Head of caudate nucleus (tissue), 42 donors: ENCODE data around the gene OMA1.
"Not testable (repeated sequence)": the region's sequence is repeated elsewhere in the genome, so short reads cannot be mapped to it uniquely, and the experiment has no call there.

Source experiments
- DNase-seq, 42 donors: peaks; one replicate each; pipeline versions ENCODE4 v3.0.0 to v3.0.0-alpha.2; 2020 to 2021; ENCODE audit warnings: mixed read lengths in 7 of 42
- intact Hi-C: fragments of 100-400 bp; cut with DNase I; formaldehyde crosslinking; loops from one replicate; pipeline ENCODE4 v1.15.0; 2022

OMA1 gene

GRCh38 chr1:58543260-58543659, 3.3 kb downstream of the OMA1 start:
- intact Hi-C loops, result loop anchor here (10.0 kb wide), 1 partner anchor 112 kb away; no protein-coding TSS in a partner anchor
- no peak for DNase-seq

DNA sequence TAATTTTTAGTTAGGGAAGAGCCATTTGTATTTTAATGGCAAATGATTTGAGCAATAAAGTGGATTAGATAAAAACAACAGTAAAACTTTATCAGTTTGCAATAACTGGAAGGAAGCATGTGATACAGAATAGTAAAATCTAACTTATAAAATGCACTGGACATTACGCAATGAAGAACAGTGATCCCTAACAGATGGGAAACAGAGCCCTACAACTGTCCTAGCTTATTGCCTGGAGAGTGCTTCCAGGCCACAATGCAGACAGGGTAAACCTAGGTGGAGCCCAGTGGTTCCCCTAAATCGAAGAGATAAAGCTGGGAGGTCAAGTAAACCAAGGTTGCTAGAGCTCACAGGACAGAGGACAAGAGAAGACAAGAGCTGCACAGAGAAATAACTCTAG, 7.0 kb downstream of the OMA1 start:
- intact Hi-C loops, result no loop called here
- no peak for DNase-seq

- DNase-seq, result no peak
- intact Hi-C loops, result no loop called here
Observed at GRCh38 chr1:58538821-58539220, 7.7 kb downstream of the OMA1 start.

DNA sequence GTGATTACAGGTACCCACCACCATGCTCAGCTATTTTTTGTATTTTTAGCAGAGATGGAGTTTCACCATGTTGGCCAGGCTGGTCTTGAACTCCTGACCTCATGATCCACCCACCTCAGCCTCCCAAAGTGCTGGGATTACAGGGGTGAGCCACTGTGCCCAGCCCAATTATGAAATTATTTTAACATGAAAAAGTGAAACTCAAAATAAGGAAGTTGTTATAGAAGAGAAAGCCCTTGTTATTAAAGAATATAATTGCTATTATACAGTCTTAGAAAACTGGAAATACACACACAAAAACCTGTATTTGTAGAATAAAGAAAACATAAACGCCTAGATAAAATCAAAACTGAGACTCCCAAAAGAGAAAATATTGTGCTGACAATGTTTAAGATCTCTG, 14.7 kb downstream of the OMA1 start:
- intact Hi-C loops, DNase-seq: not testable (repeated sequence)

DNA sequence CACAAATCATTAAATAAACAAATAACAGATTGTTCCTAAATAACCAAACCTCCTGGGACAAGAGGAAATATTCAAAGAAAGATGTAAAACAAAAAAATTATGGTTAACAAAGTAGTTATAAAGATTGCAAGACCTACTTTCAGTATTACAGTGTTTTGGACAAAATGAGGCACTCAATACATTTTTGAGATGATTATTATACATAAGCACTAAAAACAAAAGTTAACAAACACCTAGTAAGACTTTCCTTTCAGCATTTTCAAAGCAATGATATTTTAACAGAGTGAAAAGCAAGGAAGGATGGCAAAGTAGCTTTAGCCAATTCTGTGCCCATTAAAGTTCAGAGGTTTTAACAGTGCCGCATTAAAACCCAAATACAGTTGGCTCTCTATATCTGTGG, 17.2 kb downstream of the OMA1 start:
- no peak for DNase-seq
- intact Hi-C loops, result no loop called here

DNA sequence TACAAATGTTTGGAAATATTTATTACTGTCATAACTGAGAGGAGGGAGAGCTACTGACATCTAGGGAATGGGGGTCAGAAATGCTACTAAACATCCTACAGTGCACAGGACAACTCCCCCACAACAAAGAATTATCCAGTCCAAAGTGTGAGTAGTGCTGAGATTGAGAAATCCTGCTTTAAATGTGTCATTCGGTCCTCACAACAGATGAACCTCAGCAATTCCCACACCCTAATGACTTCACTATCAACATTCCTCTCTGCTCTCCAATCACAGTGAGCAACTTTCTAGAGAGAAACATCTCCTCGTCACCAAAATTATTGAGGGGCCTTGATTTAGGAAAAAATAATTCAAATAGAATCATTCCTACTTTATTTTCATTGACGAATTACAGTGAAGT, 18.0 kb downstream of the OMA1 start:
- intact Hi-C loops, result no loop called here
- no peak for DNase-seq

DNA sequence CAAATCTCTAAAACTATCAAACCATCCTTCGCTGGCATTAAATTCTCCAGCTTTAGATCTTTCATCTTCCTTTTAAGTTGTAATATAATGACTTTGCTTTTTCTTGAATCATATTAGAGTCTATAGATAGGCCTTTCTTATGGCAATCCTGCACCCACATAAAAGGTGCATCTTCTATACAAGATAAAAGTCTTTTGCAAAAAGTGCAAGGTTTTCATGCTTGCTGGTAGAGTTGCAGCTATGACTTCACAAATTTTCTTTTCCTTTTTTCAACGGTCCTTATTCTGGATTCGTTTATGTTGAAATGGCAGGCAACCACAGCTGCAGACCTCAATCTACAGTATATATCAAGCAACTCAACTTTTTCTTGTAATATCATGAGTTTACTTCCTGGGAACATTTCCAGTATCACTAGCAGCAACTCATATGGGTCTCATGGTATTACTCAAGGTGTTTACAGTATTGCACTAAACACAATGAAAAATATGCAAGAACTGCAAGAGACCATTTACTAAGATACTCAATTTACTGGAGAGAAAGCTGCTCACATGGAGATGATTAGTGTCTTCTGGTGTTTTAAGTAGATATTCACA, 22.1 kb downstream of the OMA1 start:
- intact Hi-C loops, result no loop called here
- no peak for DNase-seq

GRCh38 chr1:58515794-58516401, 30.6 kb downstream of the OMA1 start:
- DNase-seq, result peak in 33 of 42 donors; percentile 9 to 75 (median 36)
- intact Hi-C loops, result no loop called here

- intact Hi-C loops, result no loop called here
- no peak for DNase-seq
Observed at GRCh38 chr1:58513956-58514355, 32.6 kb downstream of the OMA1 start.

DNA sequence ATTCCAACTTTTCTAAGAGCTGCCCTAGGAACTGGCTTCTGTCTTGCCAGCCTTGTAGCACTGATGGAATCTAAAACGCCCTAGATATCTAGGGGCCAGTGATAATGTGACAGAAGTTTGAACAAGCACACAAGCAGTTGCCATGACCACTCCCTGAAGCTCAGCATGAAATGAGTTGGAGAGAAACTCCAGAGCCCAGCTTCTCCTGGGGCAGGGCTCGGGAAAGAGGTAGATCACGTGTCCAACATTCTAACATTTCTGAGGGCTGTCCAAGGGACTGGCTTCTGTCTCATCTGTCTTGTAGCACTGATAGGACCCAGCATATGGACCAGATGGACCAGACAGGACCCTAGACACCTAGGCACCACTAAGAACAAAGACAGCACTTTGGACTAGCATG, 37.9 kb downstream of the OMA1 start:
- no peak for DNase-seq
- intact Hi-C loops, result no loop called here

- intact Hi-C loops, result no loop called here
- DNase-seq, result no peak
Observed at GRCh38 chr1:58505286-58505685, 41.2 kb downstream of the OMA1 start.

DNA sequence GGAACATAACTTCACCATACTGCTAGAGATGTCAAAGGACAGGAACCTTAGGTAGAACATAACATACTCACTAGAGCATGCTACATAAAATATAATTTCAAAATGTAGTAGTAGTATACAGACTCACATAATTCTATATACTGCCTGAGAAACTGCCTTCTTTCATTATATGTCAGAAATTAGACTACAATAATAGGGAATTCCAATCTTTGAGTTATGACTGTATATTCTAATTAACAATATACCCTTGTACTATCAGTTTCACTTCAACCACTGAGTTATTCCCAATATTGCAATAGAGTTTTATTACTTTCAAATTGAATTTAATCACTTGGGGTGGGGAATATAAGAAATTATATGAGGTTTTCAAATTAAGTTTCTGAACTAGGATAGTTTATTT, 44.0 kb downstream of the OMA1 start:
- DNase-seq, result no peak

GRCh38 chr1:58500043-58500442, 46.5 kb downstream of the OMA1 start:
- DNase-seq, result no peak
- intact Hi-C loops, result no loop called here

More for the DNA sequence above, 44.0 kb downstream of the OMA1 start:
- intact Hi-C loops, result no loop called here

DNA sequence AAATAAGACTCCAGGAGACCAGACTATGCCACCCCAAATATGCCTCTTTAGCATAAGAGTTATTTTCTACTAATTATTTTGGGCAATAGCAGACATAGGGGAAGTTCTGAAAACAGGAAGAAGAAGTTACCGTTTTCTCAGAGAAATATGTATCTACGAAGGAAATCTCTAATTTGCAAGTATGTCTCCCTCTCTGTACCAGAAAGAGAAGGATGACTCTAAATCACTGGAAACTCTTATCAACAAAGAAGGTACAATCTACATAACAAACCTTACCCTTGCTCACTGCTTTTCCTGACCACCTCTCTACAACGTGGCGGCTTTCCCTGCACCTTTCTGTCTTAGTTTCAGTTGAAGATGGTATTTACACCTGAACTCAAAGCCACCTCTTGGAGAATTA, 49.0 kb downstream of the OMA1 start:
- intact Hi-C loops, result no loop called here
- DNase-seq, result no peak

DNA sequence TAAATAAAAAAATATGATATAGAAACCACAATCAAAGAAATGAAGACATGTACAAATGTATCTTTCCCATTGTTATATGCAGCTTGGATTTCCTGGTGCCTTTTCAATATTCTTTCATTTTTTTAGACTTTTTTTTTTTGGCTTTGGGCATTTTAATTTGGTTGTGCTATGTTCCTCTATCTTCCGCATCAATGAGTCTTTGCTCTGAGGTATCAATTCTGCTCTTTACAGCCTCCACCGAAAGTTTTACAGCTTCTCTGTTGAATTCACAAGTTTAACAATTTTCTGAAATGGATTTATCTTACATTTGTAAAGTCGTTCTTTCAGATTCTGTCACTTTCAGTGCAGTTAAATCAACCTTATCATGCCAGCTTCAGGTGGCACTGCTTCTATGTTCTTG, 50.5 kb downstream of the OMA1 start:
- intact Hi-C loops, result no loop called here
- DNase-seq, result no peak

- intact Hi-C loops, DNase-seq: not testable (repeated sequence)
Observed at GRCh38 chr1:58488914-58489313, 57.6 kb downstream of the OMA1 start.

GRCh38 chr1:58487002-58487401, 59.5 kb downstream of the OMA1 start:
- intact Hi-C loops, result no loop called here
- no peak for DNase-seq

DNA sequence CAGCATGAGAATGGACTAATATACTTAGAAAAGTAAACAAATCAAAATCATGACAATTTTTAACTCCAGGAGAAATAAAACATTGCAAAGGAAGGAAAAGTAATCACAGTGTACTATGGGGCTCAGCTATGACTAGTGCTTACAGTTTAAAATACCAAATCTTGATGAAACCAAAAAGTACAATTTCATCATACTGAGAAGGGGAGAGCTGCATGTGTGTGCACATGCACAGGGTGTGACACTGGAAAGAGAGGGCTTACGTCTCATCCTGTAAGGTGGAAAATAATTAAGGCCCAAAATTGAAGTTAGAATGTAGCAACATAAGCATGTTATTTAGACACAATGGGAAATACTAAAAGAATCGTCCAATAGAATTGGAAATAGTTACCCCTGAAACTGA, 64.6 kb downstream of the OMA1 start:
- DNase-seq, result no peak
- intact Hi-C loops, result no loop called here

DNA sequence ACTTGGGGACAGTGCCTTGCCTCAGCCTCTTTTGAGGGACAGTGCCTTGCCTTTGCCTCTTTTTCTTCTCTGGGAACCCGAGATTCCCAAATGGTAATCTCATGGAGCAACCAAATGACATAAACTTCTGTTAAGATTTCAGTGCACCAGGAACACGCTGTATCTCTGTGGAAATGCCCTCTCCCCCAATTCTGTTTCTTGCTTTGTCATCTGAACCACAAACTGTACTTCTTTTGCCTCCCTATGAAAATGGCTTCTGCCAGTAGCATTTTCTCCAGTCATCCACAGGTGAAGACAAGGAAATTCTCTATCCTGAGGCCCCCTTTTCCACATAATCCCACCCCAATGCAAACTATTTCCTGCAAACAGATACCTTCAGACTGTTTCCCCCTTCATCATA, 66.3 kb downstream of the OMA1 start:
- DNase-seq, result no peak
- intact Hi-C loops, result no loop called here

DNA sequence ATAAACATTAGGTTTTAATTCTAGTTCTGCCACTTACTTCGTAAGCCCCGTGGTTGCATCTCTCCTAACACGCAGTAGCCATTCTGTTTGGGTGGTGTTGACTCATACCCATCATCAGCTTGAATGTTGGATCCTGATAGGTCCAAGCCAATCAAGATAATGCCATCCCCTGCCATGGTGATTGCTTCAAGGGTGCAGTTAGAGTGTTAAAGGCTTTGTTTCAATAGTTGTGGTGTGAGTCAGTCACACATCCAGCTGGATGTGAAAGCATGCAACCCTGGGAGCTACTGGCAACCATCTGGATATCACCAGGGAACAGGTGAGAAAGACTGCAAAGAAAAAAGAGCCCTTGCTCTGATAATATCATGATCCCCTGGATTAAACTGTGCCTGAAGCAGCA, 69.1 kb downstream of the OMA1 start:
- intact Hi-C loops, result no loop called here
- no peak for DNase-seq

- DNase-seq, result no peak
- intact Hi-C loops, result no loop called here
Observed at GRCh38 chr1:58476179-58476578, 70.3 kb downstream of the OMA1 start.
